H1 (cell line): ENCODE results near the gene HYAL4. TPM values are rescaled to one million over a fixed set of nuclear protein-coding genes. Genes with fewer than 3 reads are reported as not detected.

Experiments used
- BRCA1 ChIP-seq: IDR thresholded peaks from 2 replicates; pipeline ENCODE4 v1.6.1; 2012; ENCODE audit warnings: low read depth, low read length, improper control_type of control experiment
- CEBPB ChIP-seq: IDR thresholded peaks from 2 replicates; pipeline ENCODE4 v1.6.1; 2012; ENCODE audit warnings: low read depth, low read length
- CHD7 ChIP-seq: fragments of 300-600 bp; sonication (generic); IDR thresholded peaks from 2 replicates; pipeline ENCODE4 v1.7.1; 2012; ENCODE audit warnings: low read length, moderate library complexity, mild to moderate bottlenecking, inconsistent platforms; ENCODE audit not compliant: insufficient replicate concordance
- FOSL1 ChIP-seq: IDR thresholded peaks from 2 replicates; pipeline ENCODE4 v1.6.1; 2011; ENCODE audit warnings: mild to moderate bottlenecking, low read depth, low read length, moderate library complexity; ENCODE audit not compliant: insufficient read depth
- KDM5A ChIP-seq: fragments of 200-600 bp; IDR thresholded peaks from 2 replicates; pipeline ENCODE4 v1.7.1; 2012; ENCODE audit warnings: mild to moderate bottlenecking, low read length, inconsistent platforms, mixed read lengths
- NANOG ChIP-seq: IDR thresholded peaks from 2 replicates; pipeline ENCODE4 v1.6.1; 2011; ENCODE audit warnings: low read length, low read depth, mild to moderate bottlenecking, inconsistent platforms; ENCODE audit not compliant: insufficient read depth, poor library complexity, severe bottlenecking
- RFX5 ChIP-seq: IDR thresholded peaks from 2 replicates; pipeline ENCODE4 v1.6.1; 2011; ENCODE audit warnings: low read depth, low read length, improper control_type of control experiment, borderline replicate concordance
- SIX5 ChIP-seq: IDR thresholded peaks from 2 replicates; pipeline ENCODE4 v1.6.1; 2011; ENCODE audit warnings: mild to moderate bottlenecking, low read depth, low read length
- TEAD4 ChIP-seq: IDR thresholded peaks from 2 replicates; pipeline ENCODE4 v1.6.1; 2012; ENCODE audit warnings: low read depth, low read length, inconsistent platforms, mixed read lengths
- polyA plus RNA-seq, 7 experiments: library from polyadenylated mRNA; depleted of rRNA in 3 of 7; stranded (reverse) in 5 of 7; unstranded in 2 of 7; fragments of >200 nt in 5 of 7; fragments of 200-250 nt in 2 of 7; gene quantifications; 1 replicate in 5 of 7; 2 replicates in 1 of 7; 4 replicates in 1 of 7; pipeline versions ENCODE4 v1.2.1 to v1.2.3, GENCODE V29; 2011 to 2013; ENCODE audit warnings: missing spikeins in 2 of 7, mixed read lengths in 2 of 7
- total RNA-seq: library from RNA; stranded (reverse); fragmentation: NEBNext Ultra II Directional; extraction: Animal tissue kit (Norgen Biotek cat#: 25700); gene quantifications from 2 replicates; pipeline ENCODE4 v1.2.1, GENCODE V29; 2021

HYAL4 gene
- total and polyA plus RNA-seq, 2 of the 8 experiments (the other 6 are each of a cell fraction or from before 2014, with no cell fraction given): not detected

GRCh38 chr7:123846217-123846891 is 1.4 kb downstream of the HYAL4 start (continued):
- TF ChIP-seq CHD7: no peak
- no peak for TF ChIP-seq KDM5A
- TF ChIP-seq BRCA1: no peak
- no peak for TF ChIP-seq SIX5
- no peak for TF ChIP-seq TEAD4
- no peak for TF ChIP-seq RFX5
- no peak for TF ChIP-seq NANOG
- TF ChIP-seq FOSL1: no peak
- no peak for TF ChIP-seq CEBPB
